Measurements from ENCODE around the gene CD82.
A peak's percentile ranks its signal among the peaks of the same experiment; 100 is the strongest.

The CD82 gene

DNA sequence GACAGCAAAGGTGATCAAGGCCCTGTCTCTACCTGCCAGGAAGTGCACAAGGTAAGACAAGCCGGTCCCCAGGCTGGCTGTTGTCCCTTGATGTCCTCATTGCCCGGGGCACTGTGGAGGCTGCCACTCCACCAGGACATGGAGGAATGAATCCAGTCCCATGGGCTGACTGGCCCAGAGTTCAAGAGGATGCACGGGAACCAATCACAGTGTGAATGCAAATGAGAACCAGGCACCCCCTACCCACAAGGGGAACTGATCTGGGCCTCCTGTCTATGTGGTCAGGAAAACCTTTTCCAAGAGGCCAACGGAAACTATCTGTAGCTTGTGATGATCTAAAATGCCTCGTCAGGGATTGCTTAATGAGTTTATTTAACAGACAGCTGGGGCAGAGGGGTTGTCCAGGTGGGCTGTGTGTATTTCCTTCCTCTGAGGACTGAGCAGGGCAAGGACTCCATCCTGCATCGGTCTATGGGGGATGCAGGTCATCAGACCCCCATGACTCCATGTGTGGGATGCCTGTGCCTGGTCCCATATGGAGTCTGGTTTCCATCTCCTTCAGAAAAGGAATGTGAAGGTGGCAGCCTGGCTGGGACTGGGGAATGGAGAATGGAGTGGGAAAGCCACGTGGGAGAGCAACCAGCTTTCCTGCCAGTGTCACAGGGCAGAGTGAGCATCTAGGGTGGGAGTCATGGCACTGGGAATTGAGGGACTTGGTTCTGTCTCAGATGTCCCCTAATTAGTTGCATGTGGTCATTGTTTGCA is 60.5 kb downstream of the CD82 start:
- no peak overlapping the region for H3K4me3 Mint-ChIP-seq
- peaks cover 22% of the 10 kb centered on the region for H3K4me1 Mint-ChIP-seq (ENCODE audit: low read depth)
- peaks cover 29% of the 10 kb centered on the region for H3K36me3 Mint-ChIP-seq (ENCODE audit: low read depth)
- no peak overlapping the region for H3K27ac Mint-ChIP-seq
- H3K27me3 Mint-ChIP-seq (ENCODE audit: low read depth), result no peaks in the 10 kb centered on the region
- H3K9me3 Mint-ChIP-seq, result no peaks in the 10 kb centered on the region

DNA sequence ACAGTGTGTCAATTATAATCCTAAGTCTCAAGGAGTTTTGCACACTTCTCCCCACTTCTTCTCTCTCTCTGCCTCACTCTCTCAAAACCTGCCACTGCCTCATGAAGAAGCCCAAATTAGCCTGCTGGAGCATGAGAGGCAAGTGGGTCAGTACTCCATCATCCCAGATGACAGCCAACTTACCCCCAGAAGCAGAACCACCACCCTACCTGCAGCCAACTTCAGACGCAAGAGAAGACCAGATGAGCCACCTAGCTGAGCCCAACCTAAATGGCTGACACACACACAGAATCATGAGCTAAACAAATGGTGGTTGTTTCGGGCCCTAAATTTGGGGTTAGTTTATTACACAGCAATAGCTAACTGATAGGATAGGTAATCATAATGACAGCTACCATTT is 61.2 kb downstream of the CD82 start:
- Mint-ChIP-seq H3K27ac (peak overlapping the region; percentile 60), H3K36me3 (ENCODE audit: low read depth) (peaks cover 25% of the 10 kb centered on the region), H3K27me3 (ENCODE audit: low read depth) (no peaks in the 10 kb centered on the region), H3K4me3 (no peak overlapping the region), H3K9me3 (no peaks in the 10 kb centered on the region), H3K4me1 (ENCODE audit: low read depth) (peaks cover 21% of the 10 kb centered on the region)

- no peak overlapping the region for H3K4me3 Mint-ChIP-seq
- peaks cover 16% of the 10 kb centered on the region for H3K4me1 Mint-ChIP-seq (ENCODE audit: low read depth)
- H3K36me3 Mint-ChIP-seq (ENCODE audit: low read depth), result peaks cover 22% of the 10 kb centered on the region
- no peaks in the 10 kb centered on the region for H3K27me3 Mint-ChIP-seq (ENCODE audit: low read depth)
- H3K9me3 Mint-ChIP-seq, result no peaks in the 10 kb centered on the region
- H3K27ac Mint-ChIP-seq, result no peak overlapping the region
Measured at GRCh38 chr11:44627165-44627789, 61.8 kb downstream of the CD82 start.

GRCh38 chr11:44627911-44628729 is 62.7 kb downstream of the CD82 start:
- H3K4me1 Mint-ChIP-seq (ENCODE audit: low read depth), result peaks cover 9% of the 10 kb centered on the region
- no peak overlapping the region for H3K4me3 Mint-ChIP-seq
- H3K27ac Mint-ChIP-seq, result no peak overlapping the region

GRCh38 chr11:44628730-44629700 is 63.6 kb downstream of the CD82 start:
- no peak overlapping the region for H3K4me3 Mint-ChIP-seq
- H3K9me3 Mint-ChIP-seq, result no peaks in the 10 kb centered on the region
- peaks cover 4% of the 10 kb centered on the region for H3K27me3 Mint-ChIP-seq (ENCODE audit: low read depth)
- no peak overlapping the region for H3K27ac Mint-ChIP-seq
- H3K36me3 Mint-ChIP-seq (ENCODE audit: low read depth), result peaks cover 12% of the 10 kb centered on the region
- peaks cover 4% of the 10 kb centered on the region for H3K4me1 Mint-ChIP-seq (ENCODE audit: low read depth)

More at GRCh38 chr11:44627911-44628729, 62.7 kb downstream of the CD82 start:
- H3K9me3 Mint-ChIP-seq, result no peaks in the 10 kb centered on the region
- H3K36me3 Mint-ChIP-seq (ENCODE audit: low read depth), result peaks cover 15% of the 10 kb centered on the region
- H3K27me3 Mint-ChIP-seq (ENCODE audit: low read depth), result no peaks in the 10 kb centered on the region

GRCh38 chr11:44629732-44630345 is 64.4 kb downstream of the CD82 start:
- peaks cover 7% of the 10 kb centered on the region for H3K36me3 Mint-ChIP-seq (ENCODE audit: low read depth)
- H3K9me3 Mint-ChIP-seq, result no peaks in the 10 kb centered on the region
- no peak overlapping the region for H3K4me3 Mint-ChIP-seq
- no peak overlapping the region for H3K27ac Mint-ChIP-seq
- H3K27me3 Mint-ChIP-seq (ENCODE audit: low read depth), result peaks cover 4% of the 10 kb centered on the region
- H3K4me1 Mint-ChIP-seq (ENCODE audit: low read depth), result peaks cover 4% of the 10 kb centered on the region

DNA sequence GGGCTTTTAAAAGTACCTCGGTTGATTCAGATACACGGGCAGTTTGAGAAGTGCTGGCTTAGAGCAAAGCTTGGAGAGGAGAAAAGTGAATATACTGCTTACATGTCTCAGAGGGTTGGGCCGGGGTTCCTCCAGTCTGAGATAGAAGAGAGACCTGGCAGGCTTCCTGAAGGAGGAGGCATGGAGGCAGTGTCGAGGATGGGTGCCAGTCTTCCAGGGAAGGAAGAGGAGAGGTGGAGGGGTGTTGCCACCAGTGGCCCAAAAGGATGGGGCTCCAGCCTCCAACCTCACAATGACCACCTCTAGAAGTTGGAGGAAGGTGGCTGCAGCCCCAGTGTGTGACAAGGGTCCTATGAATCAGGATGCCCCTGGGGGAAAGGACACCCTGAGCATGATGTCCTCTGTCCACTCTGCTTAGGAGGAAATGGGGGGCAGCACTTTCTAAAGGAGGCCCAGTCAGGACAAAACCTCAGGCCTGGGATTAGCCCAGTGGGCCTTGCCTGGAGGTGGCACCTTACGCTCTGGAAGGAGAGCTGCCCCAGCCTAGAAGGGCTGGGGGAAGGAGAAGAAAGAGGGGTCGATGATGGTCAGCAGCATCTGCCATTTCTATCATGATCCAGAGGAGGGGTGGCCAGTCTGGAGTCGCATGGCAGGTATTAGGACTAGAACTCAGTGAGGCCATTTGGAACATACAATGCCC is 65.2 kb downstream of the CD82 start:
- Mint-ChIP-seq H3K36me3 (ENCODE audit: low read depth) (peaks cover 4% of the 10 kb centered on the region), H3K27me3 (ENCODE audit: low read depth) (peaks cover 4% of the 10 kb centered on the region), H3K9me3 (no peaks in the 10 kb centered on the region), H3K4me1 (ENCODE audit: low read depth) (peaks cover 4% of the 10 kb centered on the region), H3K4me3 (no peak overlapping the region), H3K27ac (no peak overlapping the region)

DNA sequence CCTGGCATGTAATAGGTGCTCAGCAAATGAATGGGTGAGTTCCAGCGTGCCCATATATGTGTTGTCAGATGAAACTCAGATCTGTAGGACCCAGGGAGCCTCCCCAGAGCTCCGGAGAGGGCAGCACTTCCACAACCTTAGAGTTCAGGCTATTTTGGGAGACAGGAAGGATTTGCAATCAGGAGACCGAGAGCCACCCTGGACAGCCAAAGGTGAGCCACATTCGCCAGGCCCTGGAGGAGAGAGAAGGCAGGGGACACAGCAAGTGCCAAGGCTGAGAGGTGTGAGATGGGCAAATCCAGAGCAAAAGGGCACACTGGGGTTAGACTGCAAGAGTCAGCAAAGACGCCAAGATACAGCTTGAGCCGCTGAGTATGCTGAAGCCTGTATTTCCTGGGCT is 66.4 kb downstream of the CD82 start:
- Mint-ChIP-seq H3K9me3 (no peaks in the 10 kb centered on the region), H3K4me1 (ENCODE audit: low read depth) (peaks cover 4% of the 10 kb centered on the region), H3K4me3 (no peak overlapping the region), H3K36me3 (ENCODE audit: low read depth) (no peaks in the 10 kb centered on the region), H3K27me3 (ENCODE audit: low read depth) (peaks cover 9% of the 10 kb centered on the region), H3K27ac (no peak overlapping the region)

DNA sequence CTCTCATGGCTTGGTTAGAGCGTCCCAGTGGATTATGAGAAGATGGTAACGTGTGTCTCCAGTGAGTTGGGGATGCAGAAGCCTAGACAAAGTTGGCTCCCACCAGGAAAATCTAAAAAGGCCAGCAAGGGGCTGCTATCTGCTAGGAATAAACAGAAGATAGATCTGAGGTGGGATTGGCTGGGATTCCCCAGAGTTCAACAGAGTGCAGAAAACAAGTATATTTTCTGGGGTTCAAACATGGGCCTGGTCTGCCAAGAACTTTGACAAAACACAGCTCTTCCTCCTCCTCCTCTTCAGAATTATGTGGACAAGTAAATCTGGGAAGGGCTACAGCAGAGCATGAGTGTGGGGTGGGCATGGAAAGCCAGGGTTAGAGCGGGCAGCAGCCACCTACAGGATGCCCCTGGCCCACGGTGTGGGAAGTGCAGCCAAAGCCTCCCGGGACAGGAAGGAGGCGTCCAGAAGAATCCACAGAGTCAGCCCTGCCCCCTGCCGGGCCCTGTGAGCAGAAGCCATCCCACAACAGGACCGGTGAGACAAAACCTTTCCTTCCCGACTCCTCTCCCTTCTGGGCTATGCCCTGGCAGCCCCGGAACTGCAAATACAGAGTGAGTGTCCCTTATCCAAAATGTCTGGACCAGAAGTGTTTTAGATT is 67.1 kb downstream of the CD82 start:
- no peak overlapping the region for H3K27ac Mint-ChIP-seq
- H3K4me3 Mint-ChIP-seq, result no peak overlapping the region
- H3K9me3 Mint-ChIP-seq, result no peaks in the 10 kb centered on the region
- no peaks in the 10 kb centered on the region for H3K36me3 Mint-ChIP-seq (ENCODE audit: low read depth)
- H3K4me1 Mint-ChIP-seq (ENCODE audit: low read depth), result peaks cover 4% of the 10 kb centered on the region
- peaks cover 16% of the 10 kb centered on the region for H3K27me3 Mint-ChIP-seq (ENCODE audit: low read depth)

- Mint-ChIP-seq H3K27ac (no peak overlapping the region), H3K9me3 (no peaks in the 10 kb centered on the region), H3K36me3 (ENCODE audit: low read depth) (no peaks in the 10 kb centered on the region), H3K4me3 (no peak overlapping the region), H3K27me3 (ENCODE audit: low read depth) (peaks cover 21% of the 10 kb centered on the region), H3K4me1 (ENCODE audit: low read depth) (peaks cover 4% of the 10 kb centered on the region)
Measured at GRCh38 chr11:44633641-44634040, 68.2 kb downstream of the CD82 start.

DNA sequence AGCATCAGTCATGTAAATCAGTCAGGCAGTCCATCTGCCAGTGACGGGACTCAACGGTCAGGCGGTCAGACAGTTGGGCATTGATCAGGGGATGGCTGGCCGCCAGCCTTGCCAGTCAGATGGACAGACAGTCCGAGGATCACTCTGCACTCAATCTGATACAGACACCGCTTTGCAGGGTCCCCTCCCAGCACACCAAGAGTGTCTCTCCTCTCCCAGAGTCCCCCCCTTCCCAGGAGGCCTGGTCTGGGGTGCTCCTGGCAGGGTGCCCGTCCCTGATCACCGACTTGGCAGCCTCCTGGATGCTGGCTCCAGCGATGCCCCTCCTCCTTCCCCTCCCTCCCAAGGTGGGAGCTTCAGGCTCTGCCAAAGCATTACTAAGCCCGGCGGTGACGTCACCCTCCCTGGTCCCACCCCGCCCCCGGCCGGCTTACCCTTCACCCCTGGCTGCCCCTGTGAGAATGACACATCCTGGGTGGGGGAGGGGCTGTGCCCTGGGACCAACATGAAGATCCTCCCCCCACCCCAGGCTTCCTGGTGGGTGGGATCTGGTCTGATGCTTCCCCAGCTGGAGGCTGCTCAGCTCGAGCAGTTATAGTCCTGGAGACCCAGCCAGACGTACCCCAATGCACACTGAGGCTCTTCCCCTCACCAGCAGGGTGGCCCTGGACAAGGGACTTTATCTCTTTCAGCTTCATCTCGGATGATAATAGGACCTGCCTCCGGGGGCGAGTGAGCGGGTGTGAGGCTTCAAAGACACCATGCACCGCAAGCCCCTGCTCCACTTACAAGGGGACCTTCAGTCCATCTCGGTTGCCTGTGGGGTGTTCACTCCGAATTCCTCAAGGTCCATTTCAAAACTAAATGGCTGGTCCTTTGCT is 69.2 kb downstream of the CD82 start:
- H3K9me3 Mint-ChIP-seq, result no peaks in the 10 kb centered on the region
- no peak overlapping the region for H3K27ac Mint-ChIP-seq
- peaks cover 30% of the 10 kb centered on the region for H3K27me3 Mint-ChIP-seq (ENCODE audit: low read depth)
- H3K4me1 Mint-ChIP-seq (ENCODE audit: low read depth), result peaks cover 4% of the 10 kb centered on the region
- no peak overlapping the region for H3K4me3 Mint-ChIP-seq
- H3K36me3 Mint-ChIP-seq (ENCODE audit: low read depth), result no peaks in the 10 kb centered on the region

DNA sequence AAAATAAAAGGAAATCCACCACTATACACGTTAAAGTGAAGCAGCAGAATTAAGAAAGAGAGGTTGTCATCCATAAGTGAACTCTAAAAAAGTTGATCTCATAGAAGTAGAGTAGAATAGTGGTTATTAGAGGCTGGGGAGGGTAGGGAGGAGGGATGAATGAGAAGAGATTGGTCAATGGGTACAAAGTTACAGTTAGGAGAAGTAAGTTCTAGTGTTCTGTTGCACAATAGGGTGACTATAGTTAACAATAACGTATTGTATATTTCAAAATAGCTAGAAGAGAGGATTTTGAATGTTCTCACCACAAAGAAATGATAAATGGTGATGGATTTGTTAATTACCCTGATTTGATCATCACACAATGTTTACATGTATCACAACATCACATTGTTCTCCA is 72.0 kb downstream of the CD82 start:
- Mint-ChIP-seq H3K27ac (no peak overlapping the region), H3K4me1 (ENCODE audit: low read depth) (peaks cover 4% of the 10 kb centered on the region), H3K4me3 (no peak overlapping the region), H3K36me3 (ENCODE audit: low read depth) (no peaks in the 10 kb centered on the region), H3K9me3 (peaks cover 4% of the 10 kb centered on the region), H3K27me3 (ENCODE audit: low read depth) (peaks cover 49% of the 10 kb centered on the region)
